Stimulated activated memory B cell treated with anti-CD40 and anti-IgM and Interleukin-4, amounts not matched to agents 10 μg/mL and 1 μg/mL and 100 μg/mL, for 72 hours (primary cell): Measurements from ENCODE around the gene OR10A4.

ENCODE experiments used
- ATAC-seq: fragments of 150-1000 bp; cut with Tn5 transposase; 2 replicates; pipeline ENCODE4 v1.10.0; 2021
- H3K27ac Mint-ChIP-seq: one replicate; pipeline ENCODE4 v1.8.0; 2022; ENCODE audit warnings: mild to moderate bottlenecking, mixed read lengths
- H3K27me3 Mint-ChIP-seq: one replicate; pipeline ENCODE4 v1.8.0; 2022; ENCODE audit warnings: mixed read lengths
- H3K36me3 Mint-ChIP-seq: one replicate; pipeline ENCODE4 v1.8.0; 2022; ENCODE audit warnings: mixed read lengths
- H3K4me1 Mint-ChIP-seq: one replicate; pipeline ENCODE4 v1.8.0; 2022; ENCODE audit warnings: mixed read lengths
- H3K4me3 Mint-ChIP-seq: one replicate; pipeline ENCODE4 v1.8.0; 2022; ENCODE audit warnings: mild to moderate bottlenecking, moderate library complexity, mixed read lengths
- H3K9me3 Mint-ChIP-seq: one replicate; pipeline ENCODE4 v1.8.0; 2022; ENCODE audit warnings: mixed read lengths

The OR10A4 gene

GRCh38 chr11:6925636-6926207 lies 49.3 kb downstream of the OR10A4 start:
- no peak for ATAC-seq

GRCh38 chr11:6926208-6927029 lies 50.0 kb downstream of the OR10A4 start, which contains the start of gene ZNF215:
Gene ZNF215, plus strand, starts transcription at chr11:6926426. Its CDS starts 5,847 bp downstream, at chr11:6932273.
- peak within 1 kb of the TSS; percentile 71 for H3K27ac Mint-ChIP-seq
- H3K9me3 Mint-ChIP-seq = no peaks in the 10 kb centered on the region
- H3K4me1 Mint-ChIP-seq = peaks cover 22% of the 10 kb centered on the region
- peaks cover 6% of the 10 kb centered on the region for H3K27me3 Mint-ChIP-seq
- H3K4me3 Mint-ChIP-seq = peak within 1 kb of the TSS; percentile 90
- H3K36me3 Mint-ChIP-seq = no peaks in the 10 kb centered on the region
- peak; percentile 58 for ATAC-seq

More at GRCh38 chr11:6925636-6926207, 49.3 kb downstream of the OR10A4 start:
- Mint-ChIP-seq H3K27me3 (peaks cover 6% of the 10 kb centered on the region), H3K36me3 (no peaks in the 10 kb centered on the region), H3K9me3 (no peaks in the 10 kb centered on the region), H3K27ac (peak overlapping the region; percentile 71), H3K4me3 (peak overlapping the region; percentile 90), H3K4me1 (peaks cover 22% of the 10 kb centered on the region)

- H3K27me3 Mint-ChIP-seq = peaks cover 6% of the 10 kb centered on the region
- peak; percentile 85 for ATAC-seq
Measured at GRCh38 chr11:6927030-6927617, 50.7 kb downstream of the OR10A4 start.

More at GRCh38 chr11:6927030-6927617, 50.7 kb downstream of the OR10A4 start:
- H3K4me1 Mint-ChIP-seq = peaks cover 22% of the 10 kb centered on the region
- H3K4me3 Mint-ChIP-seq = peak overlapping the region; percentile 90
- no peaks in the 10 kb centered on the region for H3K9me3 Mint-ChIP-seq
- H3K36me3 Mint-ChIP-seq = no peaks in the 10 kb centered on the region
- H3K27ac Mint-ChIP-seq = peak overlapping the region; percentile 71
